Coronary artery (tissue), 2 donors: ENCODE results near the gene LIG1.

ENCODE experiments used
- DNase-seq: peaks from one replicate; pipeline ENCODE4 v3.0.0-alpha.2; 2017; ENCODE audit warnings: low spot score
- H3K27ac ChIP-seq, 2 donors: fragments of 200-600 bp; sonication (generic); one replicate each; pipeline ENCODE4 v1.5.1; 2016 to 2019
- H3K4me3 ChIP-seq: fragments of 200-600 bp; sonication (generic); 2 replicates; pipeline ENCODE4 v1.5.1; 2016; ENCODE audit warnings: mild to moderate bottlenecking, moderate library complexity
- CTCF ChIP-seq: fragments of 200-600 bp; sonication (generic); IDR thresholded peaks from one replicate; pipeline ENCODE4 v1.5.1; 2019; ENCODE audit warnings: antibody characterized with exemption

The LIG1 gene

GRCh38 chr19:48194041-48194843 is 24.1 kb upstream of the LIG1 start:
- Histone ChIP-seq H3K27ac (no peak overlapping the region), H3K4me3 (no peak overlapping the region)
- no peak for TF ChIP-seq CTCF
- DNase-seq, result no peak

GRCh38 chr19:48192750-48193149 is 22.6 kb upstream of the LIG1 start:
- TF ChIP-seq CTCF, result no peak
- no peak overlapping the region for H3K27ac ChIP-seq
- H3K4me3 ChIP-seq, result no peak overlapping the region
- DNase-seq, result no peak

GRCh38 chr19:48190885-48191284 is 20.7 kb upstream of the LIG1 start:
- Histone ChIP-seq H3K4me3 (no peak overlapping the region), H3K27ac (no peak overlapping the region)
- TF ChIP-seq CTCF, result no peak
- no peak for DNase-seq

GRCh38 chr19:48190288-48190884 is 20.2 kb upstream of the LIG1 start:
- Histone ChIP-seq H3K4me3 (no peak overlapping the region), H3K27ac (no peak overlapping the region)
- no peak for DNase-seq
- no peak for TF ChIP-seq CTCF

GRCh38 chr19:48186541-48186991 is 16.4 kb upstream of the LIG1 start:
- no peak for DNase-seq
- no peak for TF ChIP-seq CTCF
- Histone ChIP-seq H3K27ac (no peak overlapping the region), H3K4me3 (no peak overlapping the region)

GRCh38 chr19:48186015-48186414 is 15.9 kb upstream of the LIG1 start:
- no peak for TF ChIP-seq CTCF
- H3K4me3 ChIP-seq, result no peak overlapping the region
- H3K27ac ChIP-seq, result no peak overlapping the region
- DNase-seq, result no peak

- no peak for TF ChIP-seq CTCF
- Histone ChIP-seq H3K4me3 (no peak overlapping the region), H3K27ac (no peak overlapping the region)
- no peak for DNase-seq
These were observed 13.2 kb upstream of the LIG1 start for GRCh38 chr19:48183356-48183755.
